GM12878 (cell line): ENCODE results near the gene KRTAP4-16.

Experiments
- CTCF ChIP-seq, 3 experiments: IDR thresholded peaks in 2 of 3; conservative IDR thresholded peaks in 1 of 3; 2 replicates each; pipeline ENCODE4 v1.5.1; 2011; ENCODE audit warnings: low read depth in 3 of 3, low read length in 3 of 3, mild to moderate bottlenecking in 3 of 3, control low read depth in 2 of 3, moderate library complexity in 2 of 3, inconsistent platforms in 1 of 3, mixed read lengths in 1 of 3; ENCODE audit not compliant: control insufficient read depth in 2 of 3, insufficient read depth in 1 of 3; ENCODE audit errors: extremely low read depth in 1 of 3
- MLLT1 ChIP-seq: fragments of 450-650 bp; IDR thresholded peaks from 2 replicates; pipeline ENCODE4 v1.6.1; 2016; ENCODE audit warnings: mild to moderate bottlenecking
- POLR2AphosphoS5 ChIP-seq: IDR thresholded peaks from 2 replicates; pipeline ENCODE4 v1.6.1; 2011; ENCODE audit warnings: mild to moderate bottlenecking, low read length, inconsistent platforms
- RAD21 ChIP-seq: IDR thresholded peaks from 2 replicates; pipeline ENCODE4 v1.6.1; 2011; ENCODE audit warnings: mild to moderate bottlenecking, low read depth, low read length, moderate library complexity; ENCODE audit not compliant: insufficient read depth
- TCF12 ChIP-seq: IDR thresholded peaks from 2 replicates; pipeline ENCODE4 v1.6.1; 2011; ENCODE audit warnings: low read depth, mild to moderate bottlenecking, low read length
- YBX1 ChIP-seq: fragments of 450-650 bp; IDR thresholded peaks from 2 replicates; pipeline ENCODE4 v1.6.1; 2016; ENCODE audit warnings: antibody characterized with exemption
- TF ChIP-seq, protein P1 (sequence below): fragments of 450-650 bp; IDR thresholded peaks from 2 replicates; pipeline ENCODE4 v1.6.1; 2018; ENCODE audit warnings: borderline replicate concordance, mild to moderate bottlenecking; ENCODE audit not compliant: partially characterized antibody
- TF ChIP-seq, protein P2 (sequence below): IDR thresholded peaks from 2 replicates; pipeline ENCODE4 v1.6.1; 2011; ENCODE audit warnings: low read depth, mild to moderate bottlenecking, low read length, moderate library complexity, borderline replicate concordance; ENCODE audit errors: extremely low read depth

DNA sequence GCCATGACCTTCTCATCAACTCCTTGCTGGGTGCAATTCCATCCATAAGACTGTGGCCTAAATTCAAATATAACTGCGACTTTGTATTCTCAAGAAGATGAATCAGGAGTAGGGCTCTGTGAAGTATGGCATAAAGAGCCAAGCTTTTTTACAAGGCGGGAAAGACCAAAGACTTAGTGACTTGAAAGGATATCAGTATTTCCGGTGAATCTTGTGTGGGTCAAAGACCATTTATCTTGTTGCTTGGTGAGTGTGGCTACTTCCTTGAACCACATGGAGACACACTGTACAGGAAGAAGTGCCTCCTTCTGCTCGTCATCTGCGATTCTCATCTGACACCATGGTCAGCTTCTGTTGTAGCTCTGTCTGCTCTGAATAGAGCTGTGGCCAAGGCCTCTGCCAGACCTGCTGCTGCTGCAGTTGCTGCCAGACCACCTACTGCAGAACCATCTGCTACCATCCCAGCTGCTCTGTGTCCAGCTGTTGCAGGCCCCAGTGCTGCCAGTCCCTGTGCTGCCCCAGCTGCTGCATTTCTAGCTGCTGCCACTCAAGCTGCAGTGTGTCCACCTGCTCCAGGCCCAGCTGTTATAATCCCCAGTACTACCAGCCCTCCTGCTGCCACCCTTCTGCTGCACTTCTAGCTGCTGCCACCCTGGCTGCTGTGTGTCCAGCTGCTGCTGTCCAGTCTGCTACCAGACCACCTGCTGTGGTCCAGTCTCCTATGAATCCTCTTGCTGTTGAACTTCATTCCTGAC lies 30.2 kb downstream of the KRTAP4-16 start:
- no peak for TF ChIP-seq CTCF (IDR thresholded peaks at IDR 0.05 in 2 of 3, conservative IDR thresholded peaks at IDR 0.05 in 1 of 3; ENCODE audit: control insufficient read depth in 2 of 3, extremely low read depth in 1 of 3, insufficient read depth in 1 of 3, low read depth in 3 of 3, low read length in 3 of 3)
- TF ChIP-seq, protein P1, sequence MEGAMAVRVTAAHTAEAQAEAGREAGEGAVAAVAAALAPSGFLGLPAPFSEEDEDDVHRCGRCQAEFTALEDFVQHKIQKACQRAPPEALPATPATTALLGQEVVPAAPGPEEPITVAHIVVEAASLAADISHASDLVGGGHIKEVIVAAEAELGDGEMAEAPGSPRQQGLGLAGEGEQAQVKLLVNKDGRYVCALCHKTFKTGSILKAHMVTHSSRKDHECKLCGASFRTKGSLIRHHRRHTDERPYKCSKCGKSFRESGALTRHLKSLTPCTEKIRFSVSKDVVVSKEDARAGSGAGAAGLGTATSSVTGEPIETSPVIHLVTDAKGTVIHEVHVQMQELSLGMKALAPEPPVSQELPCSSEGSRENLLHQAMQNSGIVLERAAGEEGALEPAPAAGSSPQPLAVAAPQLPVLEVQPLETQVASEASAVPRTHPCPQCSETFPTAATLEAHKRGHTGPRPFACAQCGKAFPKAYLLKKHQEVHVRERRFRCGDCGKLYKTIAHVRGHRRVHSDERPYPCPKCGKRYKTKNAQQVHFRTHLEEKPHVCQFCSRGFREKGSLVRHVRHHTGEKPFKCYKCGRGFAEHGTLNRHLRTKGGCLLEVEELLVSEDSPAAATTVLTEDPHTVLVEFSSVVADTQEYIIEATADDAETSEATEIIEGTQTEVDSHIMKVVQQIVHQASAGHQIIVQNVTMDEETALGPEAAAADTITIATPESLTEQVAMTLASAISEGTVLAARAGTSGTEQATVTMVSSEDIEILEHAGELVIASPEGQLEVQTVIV: no peak
- no peak for TF ChIP-seq MLLT1
- TF ChIP-seq, protein P2, sequence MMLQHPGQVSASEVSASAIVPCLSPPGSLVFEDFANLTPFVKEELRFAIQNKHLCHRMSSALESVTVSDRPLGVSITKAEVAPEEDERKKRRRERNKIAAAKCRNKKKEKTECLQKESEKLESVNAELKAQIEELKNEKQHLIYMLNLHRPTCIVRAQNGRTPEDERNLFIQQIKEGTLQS: no peak
- no peak for TF ChIP-seq TCF12
- TF ChIP-seq POLR2AphosphoS5: no peak
- no peak for TF ChIP-seq YBX1
- TF ChIP-seq RAD21: no peak
